B cell (primary cell): ENCODE results near the gene KIRREL1. TPM values are rescaled to one million over a fixed set of nuclear protein-coding genes. Genes with fewer than 3 reads are reported as not detected.

Experiments used
- ATAC-seq: fragments of 200-7000 bp; cut with Tn5 transposase; one replicate; pipeline ENCODE4 v1.10.0; 2021; ENCODE audit warnings: low read depth, mild to moderate bottlenecking, moderate number of reproducible peaks, moderate library complexity
- CTCF ChIA-PET: fragments of 350-600 bp; sonication (Branson Sonifier 250); formaldehyde crosslinking; loops from one replicate; lab custom pipeline; 2021; ENCODE audit warnings: antibody characterized with exemption, inconsistent platforms; lab: Charles Lee
- POLR2A ChIA-PET: fragments of 350-600 bp; sonication (Branson Sonifier 250); formaldehyde crosslinking; loops from one replicate; lab custom pipeline; 2021; ENCODE audit warnings: antibody characterized with exemption; lab: Charles Lee
- DNase-seq: peaks from one replicate; pipeline ENCODE4 v3.0.0; 2013
- H2AFZ ChIP-seq: 2 replicates; pipeline ENCODE4 v1.6.1; 2012; ENCODE audit warnings: mild to moderate bottlenecking, low read depth, low read length; ENCODE audit not compliant: insufficient read depth, poor library complexity, severe bottlenecking
- H3K27ac ChIP-seq, 2 donors: 1 replicate in 1 of 2; 2 replicates in 1 of 2; pipeline ENCODE4 v1.5.1; 2012 to 2013; ENCODE audit warnings: low read length in 2 of 2, mild to moderate bottlenecking in 2 of 2, moderate library complexity in 1 of 2
- H3K27me3 ChIP-seq, 4 experiments: fragments of 200-600 bp in 1 of 4; sonication (generic) in 1 of 4; replicated peaks in 1 of 4; 1 replicate in 2 of 4; 2 replicates in 2 of 4; pipeline versions ENCODE4 v1.6.1 to v1.7.0; 2013 to 2016; ENCODE audit warnings: low read length in 3 of 4, mild to moderate bottlenecking in 2 of 4, mixed read lengths in 1 of 4, moderate library complexity in 1 of 4; ENCODE audit not compliant: insufficient read depth in 4 of 4, control insufficient read depth in 3 of 4; ENCODE audit errors: control extremely low read depth in 1 of 4
- H3K36me3 ChIP-seq, 2 experiments: replicated peaks in 1 of 2; 1 replicate in 1 of 2; 2 replicates in 1 of 2; pipeline versions ENCODE4 v1.6.1 to v1.7.1; 2013; ENCODE audit warnings: low read length in 1 of 2; ENCODE audit not compliant: insufficient read depth in 2 of 2, control insufficient read depth in 1 of 2; ENCODE audit errors: control extremely low read depth in 1 of 2, extremely low read depth in 1 of 2
- H3K4me1 ChIP-seq, 2 donors: fragments of 200-600 bp in 1 of 2; sonication (generic) in 1 of 2; 1 replicate in 1 of 2; 2 replicates in 1 of 2; pipeline versions ENCODE4 v1.5.1 to v1.6.1; 2013 to 2017; ENCODE audit warnings: low read length in 2 of 2; ENCODE audit not compliant: control insufficient read depth in 2 of 2, insufficient read depth in 2 of 2
- H3K4me2 ChIP-seq: replicated peaks from 2 replicates; pipeline ENCODE3; 2012; ENCODE audit warnings: mild to moderate bottlenecking, low read depth, low read length; ENCODE audit not compliant: poor library complexity, severe bottlenecking
- H3K4me3 ChIP-seq, 5 experiments: fragments of 200-600 bp in 1 of 5; sonication (generic) in 1 of 5; 1 replicate in 3 of 5; 2 replicates in 2 of 5; pipeline versions ENCODE4 v1.5.1 to v1.7.0; 2011 to 2016; ENCODE audit warnings: low read length in 4 of 5, mild to moderate bottlenecking in 4 of 5, low read depth in 2 of 5, control low read depth in 1 of 5, moderate library complexity in 1 of 5; ENCODE audit not compliant: insufficient read depth in 1 of 5; ENCODE audit errors: control extremely low read depth in 1 of 5, extremely low read depth in 1 of 5
- H3K79me2 ChIP-seq: fragments of 200-600 bp; sonication (generic); one replicate; pipeline ENCODE4 v1.6.0; 2016; ENCODE audit warnings: low read length; ENCODE audit not compliant: control insufficient read depth, insufficient read depth
- H3K9ac ChIP-seq: fragments of 200-600 bp; sonication (generic); 2 replicates; pipeline ENCODE4 v1.6.1; 2017; ENCODE audit warnings: mild to moderate bottlenecking, low read length, moderate library complexity
- H3K9me3 ChIP-seq, 3 donors: one replicate each; pipeline versions ENCODE4 v1.6.1 to v1.7.1; 2013; ENCODE audit warnings: low read length in 2 of 3; ENCODE audit not compliant: control insufficient read depth in 2 of 3, insufficient read depth in 1 of 3; ENCODE audit errors: control extremely low read depth in 1 of 3
- H4K20me1 ChIP-seq: 2 replicates; pipeline ENCODE4 v1.6.0; 2012; ENCODE audit warnings: mild to moderate bottlenecking, low read length; ENCODE audit not compliant: insufficient read depth, control insufficient read depth, poor library complexity, severe bottlenecking
- H3K27ac Mint-ChIP-seq: one replicate; pipeline ENCODE4 v1.8.0; 2021; ENCODE audit warnings: mixed read lengths
- H3K27me3 Mint-ChIP-seq: one replicate; pipeline ENCODE4 v1.8.0; 2021; ENCODE audit warnings: mixed read lengths
- H3K4me1 Mint-ChIP-seq: one replicate; pipeline ENCODE4 v1.8.0; 2021; ENCODE audit warnings: mixed read lengths
- H3K4me3 Mint-ChIP-seq: one replicate; pipeline ENCODE4 v1.8.0; 2021; ENCODE audit warnings: mixed read lengths
- H3K9me3 Mint-ChIP-seq: one replicate; pipeline ENCODE4 v1.8.0; 2022; ENCODE audit warnings: mixed read lengths; ENCODE audit not compliant: insufficient read depth
- EZH2 ChIP-seq: IDR thresholded peaks from 2 replicates; pipeline ENCODE4 v1.6.1; 2012; ENCODE audit warnings: borderline replicate concordance, low read depth, mild to moderate bottlenecking, moderate library complexity, low read length; ENCODE audit not compliant: insufficient read depth, poor library complexity, severe bottlenecking
- WGBS: methylation state at CpG from one replicate; pipeline ENCODE4 v1.1.5; 2013; ENCODE audit warnings: missing lambda C conversion rate; ENCODE audit not compliant: insufficient coverage; 5-methylcytosine and 5-hydroxymethylcytosine counted together
- intact Hi-C: fragments of 100-400 bp; cut with micrococcal nuclease; formaldehyde crosslinking; loops from one replicate; pipeline ENCODE4 v1.10.0; 2022
- polyA plus RNA-seq: library from polyadenylated mRNA; depleted of rRNA; stranded (reverse); fragments of >200 nt; gene quantifications from 2 replicates; pipeline ENCODE4 v1.2.3, GENCODE V29; 2012
- total RNA-seq, 2 donors: library from RNA; stranded (reverse); fragments of 120-200 nt in 1 of 2; gene quantifications; 1 replicate in 1 of 2; 2 replicates in 1 of 2; pipeline versions ENCODE4 v1.2.3 to v1.2.4, GENCODE V29; 2013 to 2022
- TF ChIP-seq, protein P1 (sequence below): fragments of 200-600 bp; IDR thresholded peaks from one replicate; pipeline ENCODE4 v1.8.0; 2022; ENCODE audit warnings: antibody characterized with exemption, mild to moderate bottlenecking

The KIRREL1 gene
- total and polyA plus RNA-seq, 2 donors (not counting 1 experiment from before 2014, with no cell fraction given) = not detected

- 93% methylated on average over 7 of the region's 7 CpGs for whole genome bisulfite sequencing
- Histone ChIP-seq H3K79me2 (no peaks in the 10 kb centered on the region), H3K36me3 (no peaks in the 10 kb centered on the region), H3K4me2 (no peak overlapping the region), H3K27ac (no peak overlapping the region), H2AFZ (no peak overlapping the region), H3K9me3 (no peaks in the 10 kb centered on the region), H3K27me3 (peaks cover 0 to 4% (median 0%) of the 10 kb centered on the region in 4 experiments), H3K9ac (no peak overlapping the region), H4K20me1 (no peaks in the 10 kb centered on the region), H3K4me3 (no peak overlapping the region), H3K4me1 (no peaks in the 10 kb centered on the region)
- intact Hi-C loops = no loop called here
- H3K27me3 Mint-ChIP-seq = peaks cover 44% of the 10 kb centered on the region
- TF ChIP-seq EZH2 = no peak
- TF ChIP-seq, protein P1, sequence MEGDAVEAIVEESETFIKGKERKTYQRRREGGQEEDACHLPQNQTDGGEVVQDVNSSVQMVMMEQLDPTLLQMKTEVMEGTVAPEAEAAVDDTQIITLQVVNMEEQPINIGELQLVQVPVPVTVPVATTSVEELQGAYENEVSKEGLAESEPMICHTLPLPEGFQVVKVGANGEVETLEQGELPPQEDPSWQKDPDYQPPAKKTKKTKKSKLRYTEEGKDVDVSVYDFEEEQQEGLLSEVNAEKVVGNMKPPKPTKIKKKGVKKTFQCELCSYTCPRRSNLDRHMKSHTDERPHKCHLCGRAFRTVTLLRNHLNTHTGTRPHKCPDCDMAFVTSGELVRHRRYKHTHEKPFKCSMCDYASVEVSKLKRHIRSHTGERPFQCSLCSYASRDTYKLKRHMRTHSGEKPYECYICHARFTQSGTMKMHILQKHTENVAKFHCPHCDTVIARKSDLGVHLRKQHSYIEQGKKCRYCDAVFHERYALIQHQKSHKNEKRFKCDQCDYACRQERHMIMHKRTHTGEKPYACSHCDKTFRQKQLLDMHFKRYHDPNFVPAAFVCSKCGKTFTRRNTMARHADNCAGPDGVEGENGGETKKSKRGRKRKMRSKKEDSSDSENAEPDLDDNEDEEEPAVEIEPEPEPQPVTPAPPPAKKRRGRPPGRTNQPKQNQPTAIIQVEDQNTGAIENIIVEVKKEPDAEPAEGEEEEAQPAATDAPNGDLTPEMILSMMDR = no peak
- H3K9me3 Mint-ChIP-seq = no peaks in the 10 kb centered on the region
- DNase-seq (no peak), ATAC-seq (no peak)
- H3K4me1 Mint-ChIP-seq = no peaks in the 10 kb centered on the region
- POLR2A ChIA-PET = no interaction called here
- H3K27ac Mint-ChIP-seq = no peak overlapping the region
- H3K4me3 Mint-ChIP-seq = no peak overlapping the region
- CTCF ChIA-PET = no interaction called here
Measured at GRCh38 chr1:158007180-158007579, 13.7 kb downstream of the KIRREL1 start.

DNA sequence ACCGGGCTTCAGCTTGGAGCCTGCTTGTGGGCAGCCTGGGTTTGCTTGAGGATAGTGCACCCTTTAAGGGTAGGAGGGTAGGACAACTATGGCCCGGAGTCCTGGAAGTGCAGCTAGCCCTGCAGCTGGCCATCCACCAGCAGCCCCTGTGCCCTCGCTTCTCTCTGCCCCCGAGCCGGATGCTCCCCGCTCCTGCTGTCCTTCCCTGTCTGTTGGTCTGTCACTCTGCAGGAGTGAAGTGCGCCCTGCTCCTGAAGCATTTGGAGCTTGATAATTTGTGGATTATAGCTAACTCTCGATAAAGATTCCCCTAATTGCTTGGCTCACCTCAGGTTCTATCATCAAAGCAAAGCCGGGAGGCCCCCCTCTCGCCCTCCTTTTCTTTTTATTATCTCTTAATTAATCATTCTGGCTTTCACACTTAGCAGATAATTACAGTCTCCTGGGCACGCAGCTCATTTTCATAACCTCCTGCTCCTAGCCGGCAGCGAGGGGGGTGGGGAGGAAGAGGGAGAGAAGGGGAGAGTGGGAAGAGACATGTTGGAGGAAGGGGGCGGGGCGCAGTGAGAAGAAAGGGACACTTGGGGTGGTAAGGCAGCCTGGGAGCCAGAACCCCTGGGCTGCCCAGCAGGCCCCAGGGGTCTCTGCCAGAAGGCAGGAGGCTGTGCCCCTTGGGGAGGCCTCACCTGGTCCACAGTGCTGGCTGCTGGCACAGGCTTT is 14.4 kb downstream of the KIRREL1 start:
- Histone ChIP-seq H3K9ac (no peak overlapping the region), H3K4me2 (no peak overlapping the region), H3K27ac (no peak overlapping the region), H4K20me1 (no peaks in the 10 kb centered on the region), H3K79me2 (no peaks in the 10 kb centered on the region), H3K4me3 (no peak overlapping the region), H3K4me1 (no peaks in the 10 kb centered on the region), H2AFZ (no peak overlapping the region), H3K9me3 (no peaks in the 10 kb centered on the region), H3K27me3 (peaks cover 0 to 4% (median 0%) of the 10 kb centered on the region in 4 experiments), H3K36me3 (no peaks in the 10 kb centered on the region)
- Mint-ChIP-seq H3K4me1 (no peaks in the 10 kb centered on the region), H3K27ac (no peak overlapping the region), H3K9me3 (no peaks in the 10 kb centered on the region), H3K27me3 (peaks cover 44% of the 10 kb centered on the region), H3K4me3 (no peak overlapping the region)
- ATAC-seq (no peak), DNase-seq (no peak)
- intact Hi-C loops = no loop called here
- 92% methylated on average over 9 of the region's 15 CpGs for WGBS
- ChIA-PET POLR2A (no interaction called here), CTCF (no interaction called here)
- TF ChIP-seq, protein P1 = no peak
- TF ChIP-seq EZH2 = no peak
